GM20431 (cell line): Measurements from ENCODE around the gene TRIP11.

Source experiments
- in situ Hi-C: fragments of 300-500 bp; cut with MseI, MboI; formaldehyde crosslinking; loops from one replicate; pipeline ENCODE4 v1.15.0; 2020; ENCODE audit warnings: low sequenced_read_pairs; ENCODE audit not compliant: unreplicated experiment

Gene TRIP11

DNA sequence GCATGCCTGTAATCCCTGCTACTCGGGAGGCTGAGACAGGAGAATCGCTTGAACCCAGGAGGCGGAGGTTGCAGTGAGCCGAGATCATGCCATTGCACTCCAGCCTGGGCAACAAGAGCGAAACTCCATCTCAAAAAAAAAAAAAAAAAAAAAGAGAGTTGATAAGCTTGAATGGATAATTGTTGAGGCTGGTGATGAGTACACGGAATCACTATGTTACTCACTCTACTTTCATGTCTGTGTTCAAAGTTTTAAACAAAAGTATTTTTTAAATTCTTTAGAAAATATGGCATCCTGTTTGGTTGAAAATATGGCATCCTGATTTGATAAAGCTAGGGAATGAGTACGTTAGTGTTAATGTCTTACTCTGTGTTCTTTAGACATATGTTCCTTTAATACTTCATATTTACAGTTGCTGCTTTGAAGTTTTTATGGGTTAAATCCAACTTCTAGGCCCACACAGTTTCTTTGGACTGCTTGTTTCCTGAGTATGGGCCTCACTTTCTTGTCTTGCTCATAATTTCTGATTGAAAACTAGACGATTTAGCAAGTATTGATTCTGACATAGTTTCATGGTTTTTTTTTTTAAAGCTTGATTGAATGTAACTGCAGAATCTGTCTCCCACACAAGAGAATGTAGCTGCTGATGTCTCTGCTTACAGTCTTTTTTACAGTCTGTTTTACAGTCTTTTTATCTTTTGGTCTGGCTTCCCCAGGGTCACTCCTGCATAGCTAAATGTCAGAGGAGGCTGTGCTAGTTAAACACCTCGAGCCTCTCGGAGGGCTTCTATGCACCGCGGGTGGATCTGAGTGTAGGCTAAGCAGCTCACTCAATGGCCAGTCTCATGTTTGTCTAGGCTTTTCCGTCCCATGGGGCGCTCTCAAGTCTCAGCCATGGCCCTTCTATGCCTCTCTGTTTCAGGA, 78.3 kb downstream of the TRIP11 start:
- in situ Hi-C loops: no loop called here

DNA sequence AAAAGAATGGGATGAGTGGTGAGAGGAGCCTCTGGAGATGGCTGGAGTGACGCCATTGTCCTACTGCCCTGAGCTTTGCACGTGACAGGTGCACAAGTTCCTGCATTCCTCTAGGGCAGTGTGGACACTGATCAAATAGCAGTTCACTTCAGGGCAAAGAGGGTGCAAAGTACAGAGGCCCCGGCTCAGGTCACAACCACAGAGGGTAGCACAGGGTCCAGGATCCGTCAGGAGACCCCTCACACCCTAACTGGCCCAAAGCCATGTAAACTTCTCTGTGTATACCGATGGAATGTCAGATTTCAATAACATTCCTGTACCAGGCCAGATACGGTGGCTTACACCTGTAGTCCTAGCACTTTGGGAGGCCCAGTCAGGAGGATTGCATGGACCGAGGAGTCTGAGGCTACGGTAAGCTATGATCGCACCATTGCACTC, 82.0 kb downstream of the TRIP11 start:
- in situ Hi-C loops: no loop called here

DNA sequence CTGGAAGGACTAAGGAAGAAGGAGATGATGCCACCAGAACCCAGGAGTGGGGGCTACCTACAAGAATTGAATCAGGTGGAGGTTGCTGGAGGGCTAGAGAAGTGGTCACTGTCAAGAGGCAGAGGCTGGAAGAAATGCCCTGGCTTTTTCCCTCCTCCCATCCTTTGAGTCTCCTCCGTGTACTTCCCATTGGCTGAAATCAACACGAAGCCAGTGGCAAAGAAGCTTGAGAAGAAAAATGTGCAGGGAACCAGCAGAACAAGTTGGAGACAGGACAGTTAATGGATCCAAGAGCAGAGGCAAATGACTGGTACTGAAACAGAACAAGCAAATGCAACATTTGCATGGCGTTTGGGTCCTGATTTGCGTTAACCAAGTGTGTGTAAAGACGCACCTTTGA, 83.2 kb downstream of the TRIP11 start:
- in situ Hi-C loops: no loop called here

DNA sequence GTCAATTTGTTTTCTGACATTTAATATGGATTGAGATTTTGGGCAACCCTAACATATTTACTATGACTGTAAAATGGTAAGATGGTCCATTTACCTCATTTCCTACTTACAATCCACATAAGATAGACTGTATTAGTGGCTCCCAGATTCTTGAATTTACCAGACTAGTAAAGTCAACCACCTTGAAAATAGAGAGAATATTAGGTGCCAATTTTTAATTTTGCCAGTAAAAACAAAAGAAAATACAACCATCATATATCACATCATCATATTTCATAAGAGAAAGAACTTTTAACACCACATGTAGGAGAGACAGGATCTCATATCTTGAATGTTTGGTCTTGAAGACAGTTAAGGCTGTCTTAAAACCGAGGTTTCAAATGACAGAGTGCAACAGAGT, 84.7 kb downstream of the TRIP11 start:
- in situ Hi-C loops: no loop called here

DNA sequence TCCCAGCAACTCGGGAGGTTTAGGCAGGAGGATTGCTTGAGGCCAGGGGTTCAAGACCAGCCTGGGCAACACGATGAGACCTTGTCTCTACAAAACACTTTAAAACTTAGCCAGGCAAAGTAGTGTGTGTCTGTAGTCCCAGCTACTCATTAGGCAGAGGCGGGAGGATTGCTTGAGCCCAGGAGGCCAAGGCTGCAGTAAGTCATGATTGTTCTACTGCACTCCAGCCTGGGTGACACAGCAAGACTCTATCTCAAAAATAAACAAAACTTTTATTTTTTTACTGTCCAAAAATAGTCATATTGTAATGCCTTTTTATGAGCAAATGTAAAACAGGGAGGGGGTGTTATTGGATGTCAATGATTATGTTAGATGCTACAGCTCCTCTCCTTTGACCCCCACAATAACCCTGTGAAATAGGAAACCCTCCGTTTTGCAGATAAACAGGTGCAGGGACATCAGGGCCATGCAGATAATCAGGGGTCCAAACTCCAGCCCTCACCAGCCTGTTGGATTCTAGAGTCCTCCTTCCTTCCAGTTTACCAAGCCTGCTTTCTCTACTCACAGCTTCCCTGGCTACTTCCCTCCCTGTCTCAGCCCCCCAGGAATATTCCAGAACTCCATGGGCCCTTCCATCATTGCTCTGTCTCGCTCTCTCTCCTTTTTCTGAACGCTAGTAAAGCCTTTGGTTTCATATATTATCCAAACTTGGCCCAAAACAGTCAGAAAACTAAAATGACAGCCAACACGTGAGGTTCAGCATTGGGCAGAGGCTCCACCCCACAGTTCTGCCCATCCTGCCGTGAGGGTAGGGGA, 86.5 kb downstream of the TRIP11 start:
- in situ Hi-C loops: no loop called here

DNA sequence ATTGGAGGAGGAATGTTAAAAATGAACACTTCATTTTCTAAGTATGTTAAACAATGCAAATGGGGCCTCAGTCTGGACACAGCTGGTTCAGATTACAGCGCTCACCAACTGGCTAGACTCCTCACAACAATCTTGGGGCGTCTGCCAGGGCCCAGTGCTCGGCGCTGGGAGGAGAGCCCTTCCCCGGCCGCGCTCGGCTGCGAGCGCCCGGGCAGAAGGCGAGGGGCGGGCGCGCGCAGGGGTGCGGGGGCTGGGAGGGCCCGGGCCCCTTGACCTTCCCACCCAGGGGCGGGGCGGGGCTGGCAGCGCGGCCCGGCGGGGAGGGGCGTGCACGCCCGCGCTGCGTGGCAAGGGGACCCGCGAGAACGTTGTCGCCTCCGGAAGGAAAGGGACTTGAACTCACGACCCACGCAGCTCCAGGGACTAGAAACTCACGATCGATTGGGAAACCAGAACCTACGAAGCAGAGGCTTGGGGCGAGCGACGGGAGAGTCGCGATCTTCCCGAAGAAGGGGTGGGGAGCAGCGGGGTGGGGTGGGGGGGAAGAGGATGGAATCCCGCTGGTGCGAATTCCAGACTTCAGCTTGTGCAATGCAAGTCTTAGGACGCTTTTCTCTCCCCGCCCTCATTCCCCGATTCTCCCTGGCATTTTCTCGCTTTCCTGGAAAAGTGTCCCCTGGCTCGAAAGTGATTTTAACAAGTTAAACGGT, 92.2 kb downstream of the TRIP11 start, which contains the start of gene FBLN5:
Gene FBLN5, minus strand, starts transcription at position 220 of the 710 bp plus-strand sequence. CDS start 465 bp downstream, outside the sequence.
- in situ Hi-C loops: no loop called here

DNA sequence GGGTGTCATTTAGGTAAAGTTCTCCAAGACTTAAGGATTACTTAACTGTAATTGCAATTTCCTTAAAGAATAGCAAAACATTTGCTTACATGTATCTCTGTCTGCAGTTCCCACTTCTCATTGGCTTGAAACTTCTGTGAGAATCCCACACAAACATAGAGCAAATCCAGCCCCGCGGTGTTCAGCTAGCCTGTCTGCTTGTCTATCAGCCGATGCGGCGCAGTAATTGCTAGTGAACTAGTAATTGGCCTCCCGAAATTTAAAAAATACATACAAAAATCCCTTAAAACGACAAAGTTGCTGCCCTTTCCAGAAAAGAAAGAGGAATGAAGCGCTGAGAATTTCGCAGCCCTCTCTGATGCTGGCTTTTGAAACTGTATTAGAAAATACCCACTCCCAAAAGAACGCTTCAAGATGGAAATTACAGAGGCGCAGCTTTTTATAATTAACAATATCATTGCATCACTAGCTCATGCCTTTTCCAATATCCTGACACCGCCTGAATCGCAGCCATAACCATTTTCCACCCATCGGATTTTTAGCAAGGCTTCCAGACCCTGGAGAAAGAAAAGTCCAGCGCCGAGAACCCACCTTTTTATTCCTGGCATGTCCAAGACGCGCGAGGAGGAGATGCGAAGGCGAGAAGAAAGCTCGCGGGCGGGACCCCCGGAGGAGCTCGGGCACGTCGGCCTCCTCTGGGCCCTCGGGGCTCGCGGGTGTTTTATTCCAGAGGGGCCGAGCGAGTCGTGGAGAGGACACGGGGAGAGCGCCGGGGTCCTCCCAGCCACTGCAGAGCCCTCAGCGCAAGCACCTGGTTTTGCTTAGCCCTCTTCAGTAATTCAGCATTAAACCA, 93.0 kb downstream of the TRIP11 start:
- in situ Hi-C loops: no loop called here

DNA sequence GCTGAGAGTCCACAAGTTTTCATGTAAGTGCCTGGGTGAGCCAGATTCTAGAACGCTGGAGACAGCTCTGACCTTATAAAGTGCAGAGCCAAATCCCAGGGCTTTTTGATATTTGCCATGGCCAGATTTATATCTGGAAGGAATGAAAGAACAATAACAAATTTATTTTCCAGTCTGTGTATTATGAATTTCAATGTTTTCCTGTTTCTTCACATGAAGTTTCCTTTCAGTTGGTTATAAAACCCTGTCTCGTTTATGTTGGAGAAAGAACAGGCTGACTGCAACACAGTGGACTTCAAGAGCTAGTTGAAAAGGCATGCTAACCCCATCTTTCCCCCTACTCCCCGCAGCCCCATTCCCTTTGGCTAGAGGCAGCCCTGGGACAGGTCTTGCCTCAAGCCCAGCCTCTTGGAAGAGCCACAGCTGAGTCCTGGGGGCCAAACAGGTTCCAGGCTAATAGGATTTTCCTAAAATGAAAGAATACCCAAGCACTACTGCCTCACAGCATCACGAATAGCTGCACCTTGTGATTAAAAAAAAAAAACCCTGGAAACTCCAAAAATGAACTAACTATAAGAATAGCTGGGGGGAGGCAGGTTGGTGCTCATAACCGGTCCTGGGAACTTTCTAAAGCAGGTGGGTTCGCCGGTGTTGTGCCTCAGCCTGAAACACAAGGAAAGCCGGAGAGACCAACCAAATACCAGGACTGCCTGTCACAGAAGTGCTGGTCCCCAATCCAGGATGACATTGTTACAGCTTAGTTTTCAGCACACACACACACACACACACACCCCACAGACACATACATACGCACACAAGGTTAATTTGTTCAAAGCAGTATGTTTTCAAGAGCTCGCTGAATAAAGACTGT, 93.9 kb downstream of the TRIP11 start:
- in situ Hi-C loops: no loop called here

DNA sequence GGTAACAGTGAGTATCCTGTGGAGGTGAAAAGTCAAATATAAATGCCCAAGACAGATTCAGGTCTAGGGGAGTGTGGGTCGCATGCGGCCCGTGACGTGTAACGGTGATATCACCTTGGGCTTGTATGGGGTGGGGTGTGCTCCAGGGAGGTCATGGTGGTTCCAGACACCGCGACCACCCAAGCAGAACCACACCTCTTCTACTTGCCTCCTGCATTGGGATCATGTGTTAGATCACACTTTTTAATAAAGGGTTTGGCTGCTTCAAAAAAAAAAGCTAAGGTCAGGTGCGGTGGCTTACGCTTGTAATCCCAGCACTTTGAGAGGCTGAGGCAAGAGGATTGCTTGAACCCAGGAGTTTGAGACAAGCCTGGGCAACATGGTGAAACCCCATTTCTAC, 96.9 kb downstream of the TRIP11 start:
- in situ Hi-C loops: no loop called here

DNA sequence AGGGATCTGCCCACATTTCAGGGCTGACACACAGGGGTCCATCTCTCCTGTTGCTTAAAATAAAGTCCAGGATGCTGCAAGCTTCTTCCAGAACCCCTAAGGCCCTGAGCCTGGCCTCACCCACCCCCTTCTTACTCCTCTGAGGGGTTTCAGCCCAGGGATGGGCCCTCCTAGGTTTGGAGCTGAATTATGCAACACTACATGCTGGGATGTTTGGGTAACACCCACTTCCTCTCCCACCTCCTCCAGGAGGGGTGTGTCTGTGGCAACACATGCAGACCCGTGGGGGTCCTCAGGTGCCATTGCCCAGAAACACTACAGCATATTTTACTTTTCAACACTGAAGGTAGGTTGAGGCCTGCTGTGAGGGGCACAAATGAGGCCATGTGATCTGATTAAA, 97.7 kb downstream of the TRIP11 start:
- in situ Hi-C loops: no loop called here

DNA sequence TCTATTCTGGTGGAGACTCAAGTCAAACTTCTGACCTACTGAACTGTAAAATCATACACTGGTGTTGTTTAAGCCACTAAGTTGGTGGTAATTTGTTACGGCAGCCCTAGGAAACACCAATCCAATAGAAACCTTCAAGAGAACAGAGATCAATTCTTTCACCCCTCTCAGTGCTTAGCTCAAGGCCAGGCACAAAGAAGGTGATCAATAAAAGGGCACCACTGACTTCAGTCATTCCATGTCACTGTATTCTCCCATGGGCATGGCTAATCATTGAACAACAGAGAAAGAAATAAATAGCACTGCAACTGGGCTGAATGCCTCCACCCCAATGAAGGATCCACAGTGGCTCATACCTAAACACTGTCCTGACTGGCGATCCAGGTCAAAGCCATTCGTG, 99.7 kb downstream of the TRIP11 start:
- in situ Hi-C loops: no loop called here

DNA sequence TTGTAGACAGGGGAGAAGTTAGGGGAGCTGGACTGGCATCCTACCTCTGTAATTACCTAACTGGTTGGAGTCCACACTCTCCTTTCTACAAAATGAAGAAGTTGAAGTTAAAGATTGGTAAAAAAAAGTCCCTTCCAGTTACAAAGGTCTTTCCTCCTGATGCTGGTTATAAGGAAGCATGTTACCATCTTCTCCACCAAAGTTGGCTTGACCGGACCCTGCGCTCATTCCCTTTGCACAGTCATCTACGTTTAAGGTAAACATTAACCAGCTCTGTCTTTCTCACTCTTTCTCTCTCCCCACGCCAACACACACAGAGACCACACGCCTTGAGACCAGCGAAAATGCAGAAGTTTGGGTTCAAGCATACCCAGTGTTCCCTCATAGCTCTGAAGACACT, 104.3 kb downstream of the TRIP11 start:
- in situ Hi-C loops: no loop called here

DNA sequence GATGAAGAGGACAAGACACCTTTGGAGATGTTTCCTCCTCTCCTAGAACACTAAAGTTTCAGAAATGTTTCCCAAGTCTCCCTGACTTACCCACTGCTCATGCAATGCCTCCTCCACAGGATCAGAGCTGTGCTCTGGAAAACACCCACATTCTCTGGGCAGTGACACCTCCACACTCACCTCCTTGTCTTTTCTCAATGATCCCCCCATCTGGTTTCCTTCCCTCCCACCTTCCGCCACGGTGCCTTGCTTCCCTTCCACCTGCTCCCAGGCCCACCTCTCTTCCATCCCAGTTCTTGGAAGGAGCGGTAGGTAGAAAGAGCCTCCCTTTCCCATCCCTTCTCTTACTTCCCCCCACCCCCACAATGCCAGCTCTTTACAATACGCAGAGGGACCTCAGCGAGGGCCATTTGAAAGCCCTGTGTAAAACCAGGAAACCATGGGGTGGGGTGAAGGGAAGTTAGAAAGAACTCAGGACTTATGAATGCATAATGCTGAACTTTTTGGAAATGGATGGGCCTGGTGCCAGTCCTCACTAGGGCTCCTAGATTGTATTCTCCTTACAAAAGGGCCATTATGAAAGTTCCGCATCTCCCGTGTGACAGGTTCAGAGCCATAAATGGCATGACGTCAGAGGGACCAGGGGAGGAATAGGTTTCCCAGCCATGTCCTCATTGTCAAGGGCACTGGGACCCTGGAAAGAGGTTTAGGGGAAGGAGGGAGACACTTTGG, 105.1 kb downstream of the TRIP11 start:
- in situ Hi-C loops: no loop called here

DNA sequence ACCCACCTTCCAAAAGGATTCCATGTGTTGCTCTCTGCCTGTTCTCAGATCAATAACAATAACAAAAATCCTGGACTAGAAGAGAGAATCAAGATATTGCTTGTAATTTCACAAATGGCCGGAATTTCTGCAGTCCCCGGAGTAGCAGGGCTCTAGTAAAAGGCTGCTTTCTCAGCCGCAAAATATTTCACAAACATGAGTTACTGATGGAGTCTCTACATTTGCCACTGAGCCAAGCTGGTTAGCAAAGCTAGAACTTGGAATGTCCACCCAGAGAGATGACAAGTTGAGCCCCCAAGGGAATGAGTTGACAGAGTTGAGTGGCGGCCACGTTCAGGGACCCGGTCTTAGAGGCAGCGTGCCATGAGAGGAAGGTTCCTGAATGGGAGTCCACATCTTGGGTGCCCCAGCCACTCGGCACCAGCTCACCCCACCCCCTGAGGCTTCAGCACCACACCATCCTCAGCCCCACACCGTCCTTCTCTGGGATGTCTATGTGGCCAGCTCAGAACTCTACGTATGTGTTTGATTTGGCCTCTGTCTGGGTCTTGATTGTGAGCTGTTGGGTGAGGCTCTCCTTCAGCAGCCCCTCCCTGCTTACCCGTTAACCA, 108.3 kb downstream of the TRIP11 start:
- in situ Hi-C loops: no loop called here

DNA sequence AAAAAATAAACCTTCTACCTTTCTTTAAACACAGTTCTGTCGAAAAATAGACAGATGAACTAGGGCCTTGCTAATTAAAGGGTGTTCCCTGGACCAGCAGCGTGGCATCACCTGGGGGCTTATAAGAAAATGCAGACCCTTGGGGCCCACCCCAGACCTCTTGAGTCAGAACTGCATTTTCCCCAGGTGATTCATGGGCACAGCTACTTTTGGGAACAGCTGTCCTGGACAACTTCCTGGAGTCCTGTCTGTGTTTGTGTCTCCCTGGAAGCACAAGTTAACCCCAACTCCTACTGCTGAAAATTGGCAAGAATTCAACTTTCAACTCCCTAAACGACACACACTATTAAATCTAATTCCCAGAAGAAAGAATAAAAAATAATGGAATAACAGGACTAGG, 110.2 kb downstream of the TRIP11 start:
- in situ Hi-C loops: no loop called here

DNA sequence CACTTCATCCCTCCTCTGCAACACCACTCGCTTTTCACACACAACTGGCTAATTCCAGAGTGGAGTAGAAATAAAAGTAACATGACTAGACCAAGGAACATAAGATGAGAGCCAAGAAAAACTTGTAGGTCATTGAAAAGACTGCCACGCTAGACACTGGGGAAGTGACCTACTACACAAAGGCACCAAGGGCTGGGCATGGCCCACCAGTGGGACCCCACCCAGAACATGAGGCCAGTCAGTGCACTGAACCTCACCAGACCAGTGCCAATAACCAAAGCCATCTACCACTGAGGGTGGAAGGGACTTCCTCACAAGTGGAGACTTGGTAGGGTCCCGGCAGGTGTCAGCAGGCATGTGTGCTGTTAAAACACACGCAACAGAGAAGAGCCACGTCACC, 112.1 kb downstream of the TRIP11 start:
- in situ Hi-C loops: no loop called here

DNA sequence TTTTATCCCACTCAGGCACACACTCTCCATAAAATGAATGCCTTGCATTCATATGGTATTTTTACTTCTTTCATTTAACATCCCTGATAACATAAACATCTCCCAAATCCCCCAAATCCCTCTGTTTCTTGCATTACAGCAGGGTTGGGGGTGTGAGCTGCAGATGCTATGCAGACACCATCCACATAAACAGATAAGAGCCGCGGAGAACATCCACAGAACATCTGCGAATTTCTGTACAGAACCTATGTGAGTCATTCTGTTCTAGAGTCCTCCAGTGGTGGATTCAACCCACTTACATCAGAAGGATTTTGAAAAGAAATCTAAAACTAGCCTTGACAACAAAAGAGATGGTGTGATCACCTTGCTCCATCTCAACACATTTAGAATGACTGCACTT, 112.7 kb downstream of the TRIP11 start:
- in situ Hi-C loops: no loop called here
